Measurements from ENCODE around the gene TCERG1L.

Gene TCERG1L

GRCh38 chr10:131316321-131317075, 5.0 kb upstream of the TCERG1L start:
- no peak for DNase-seq (ENCODE audit: low read depth, low spot score)

- DNase-seq (ENCODE audit: low read depth, low spot score) = no peak
Measured at GRCh38 chr10:131315344-131315743, 3.8 kb upstream of the TCERG1L start.

- DNase-seq (ENCODE audit: low read depth, low spot score) = no peak
Measured at GRCh38 chr10:131314799-131315198, 3.3 kb upstream of the TCERG1L start.

- no peak for DNase-seq (ENCODE audit: low read depth, low spot score)
Measured at GRCh38 chr10:131314148-131314547, 2.6 kb upstream of the TCERG1L start.

- DNase-seq (ENCODE audit: low read depth, low spot score) = no peak
Measured at GRCh38 chr10:131313377-131313776, 1.9 kb upstream of the TCERG1L start.

GRCh38 chr10:131312478-131312836, 936 bp upstream of the TCERG1L start:
- no peak for DNase-seq (ENCODE audit: low read depth, low spot score)

- DNase-seq (ENCODE audit: low read depth, low spot score) = no peak
Measured at GRCh38 chr10:131311402-131311660, 190 bp downstream of the TCERG1L start.

GRCh38 chr10:131310551-131311401, 745 bp downstream of the TCERG1L start:
- no peak for DNase-seq (ENCODE audit: low read depth, low spot score)

GRCh38 chr10:131310142-131310541, 1.4 kb downstream of the TCERG1L start:
- no peak for DNase-seq (ENCODE audit: low read depth, low spot score)

GRCh38 chr10:131300508-131300907, 11.0 kb downstream of the TCERG1L start:
- DNase-seq (ENCODE audit: low read depth, low spot score) = no peak

- DNase-seq (ENCODE audit: low read depth, low spot score) = no peak
Measured at GRCh38 chr10:131290781-131291180, 20.7 kb downstream of the TCERG1L start.

GRCh38 chr10:131288648-131289047, 22.9 kb downstream of the TCERG1L start:
- DNase-seq (ENCODE audit: low read depth, low spot score) = no peak

GRCh38 chr10:131282961-131283360, 28.6 kb downstream of the TCERG1L start:
- no peak for DNase-seq (ENCODE audit: low read depth, low spot score)

GRCh38 chr10:131280101-131280500, 31.4 kb downstream of the TCERG1L start:
- no peak for DNase-seq (ENCODE audit: low read depth, low spot score)

GRCh38 chr10:131279516-131279915, 32.0 kb downstream of the TCERG1L start:
- DNase-seq (ENCODE audit: low read depth, low spot score) = no peak

- DNase-seq (ENCODE audit: low read depth, low spot score) = no peak
Measured at GRCh38 chr10:131277969-131278368, 33.6 kb downstream of the TCERG1L start.

- DNase-seq (ENCODE audit: low read depth, low spot score) = no peak
Measured at GRCh38 chr10:131277278-131277677, 34.2 kb downstream of the TCERG1L start.

- DNase-seq (ENCODE audit: low read depth, low spot score) = no peak
Measured at GRCh38 chr10:131275691-131276090, 35.8 kb downstream of the TCERG1L start.

- no peak for DNase-seq (ENCODE audit: low read depth, low spot score)
Measured at GRCh38 chr10:131274883-131275282, 36.6 kb downstream of the TCERG1L start.

- no peak for DNase-seq (ENCODE audit: low read depth, low spot score)
Measured at GRCh38 chr10:131274133-131274880, 37.2 kb downstream of the TCERG1L start.

- DNase-seq (ENCODE audit: low read depth, low spot score) = no peak
Measured at GRCh38 chr10:131273476-131273875, 38.0 kb downstream of the TCERG1L start.

- DNase-seq (ENCODE audit: low read depth, low spot score) = no peak
Measured at GRCh38 chr10:131272897-131273451, 38.5 kb downstream of the TCERG1L start.
